GM21447 (cell line): Measurements from ENCODE around the gene DLEU7.

ENCODE experiments used
- ATAC-seq: cut with Tn5 transposase; IDR thresholded peaks from one replicate; pipeline ENCODE4 v1.9.1; 2021; ENCODE audit not compliant: unreplicated experiment

Gene DLEU7

DNA sequence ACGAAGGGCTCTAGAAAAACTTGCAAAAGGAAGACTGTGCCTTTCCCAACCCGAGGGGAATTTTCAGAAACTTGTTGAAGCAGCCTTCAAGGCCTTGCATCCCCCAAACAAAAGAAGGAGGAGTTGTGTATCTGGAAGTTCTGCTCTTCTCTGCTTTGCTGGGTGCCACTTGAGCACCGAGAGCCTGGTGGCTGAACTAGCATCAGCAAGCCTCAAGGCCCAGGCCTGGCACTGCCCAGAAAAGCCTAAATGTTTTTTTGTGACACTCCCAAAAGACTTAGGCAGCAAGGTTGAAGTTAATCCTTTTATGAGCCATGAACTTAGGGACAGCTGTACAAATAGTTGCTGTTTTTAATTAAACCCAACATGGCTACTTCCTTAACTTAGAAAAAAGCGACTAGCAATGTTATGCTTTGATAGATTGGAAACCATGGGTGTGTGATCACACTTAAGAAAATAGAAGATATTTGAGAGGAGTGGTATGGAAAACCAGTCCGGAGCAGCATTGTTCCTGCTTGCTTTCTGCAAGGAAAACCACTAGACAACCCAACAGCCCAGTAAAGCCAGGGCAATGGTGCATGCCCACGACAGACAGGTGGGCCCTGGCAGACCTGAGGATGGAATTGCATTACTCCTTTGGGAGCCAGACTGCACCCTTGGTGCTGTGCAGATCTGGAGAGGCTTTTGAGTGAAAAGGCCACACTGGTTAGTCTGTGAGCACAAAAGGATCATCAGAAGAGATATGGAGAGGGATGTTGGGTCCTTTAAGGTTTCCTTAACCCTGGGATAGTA lies 788 bp upstream of the DLEU7 start:
- no peak for ATAC-seq

DNA sequence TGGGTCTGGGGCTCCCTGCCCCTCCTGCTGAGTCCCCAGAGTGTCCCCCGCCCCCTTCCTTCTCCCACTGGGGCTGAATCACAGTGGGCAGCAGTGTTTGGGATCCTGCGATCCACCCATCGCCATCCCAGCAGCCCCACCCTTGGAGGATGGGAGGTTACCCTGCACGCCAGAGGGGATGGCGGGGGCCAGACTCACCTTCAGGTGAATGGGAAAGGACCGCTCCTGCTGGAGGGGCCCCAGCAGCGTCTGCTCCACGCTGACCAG lies 569 bp downstream of the DLEU7 start:
- ATAC-seq: no peak

DNA sequence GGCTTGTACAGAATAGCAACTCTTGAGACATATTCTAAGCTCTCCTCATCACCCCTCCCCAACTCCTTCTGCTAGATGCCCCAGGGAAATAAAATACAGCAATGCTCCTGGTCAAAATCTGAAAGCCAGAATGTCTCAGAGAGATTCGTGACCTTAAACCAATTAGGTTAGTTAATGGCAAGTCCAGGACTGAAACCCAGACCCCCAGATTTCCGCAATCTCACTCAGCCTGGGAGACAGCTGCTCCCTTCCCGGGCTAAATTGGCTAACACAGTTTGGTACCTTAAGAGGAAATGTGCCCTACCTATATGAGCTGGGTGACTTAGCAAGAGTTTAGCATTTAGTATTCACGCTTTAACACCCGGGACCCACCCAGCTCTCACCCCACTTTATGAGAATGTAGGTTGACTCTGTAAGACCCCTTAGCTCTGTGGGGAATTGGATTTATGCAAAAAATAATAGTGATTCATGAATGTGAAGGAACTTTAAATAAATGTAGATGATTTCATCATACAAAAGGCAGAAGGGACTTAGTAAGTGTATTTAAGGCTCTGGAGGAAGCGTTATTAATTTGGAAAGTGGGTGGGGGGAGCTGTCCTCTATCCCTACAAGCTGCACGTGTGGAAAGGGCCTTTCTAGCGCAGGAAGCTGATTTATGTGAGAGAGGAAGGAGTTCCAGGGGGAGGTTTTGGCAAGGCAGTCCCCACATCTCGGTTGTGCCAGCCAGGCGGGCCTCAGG lies 1.1 kb downstream of the DLEU7 start:
- ATAC-seq: no peak

DNA sequence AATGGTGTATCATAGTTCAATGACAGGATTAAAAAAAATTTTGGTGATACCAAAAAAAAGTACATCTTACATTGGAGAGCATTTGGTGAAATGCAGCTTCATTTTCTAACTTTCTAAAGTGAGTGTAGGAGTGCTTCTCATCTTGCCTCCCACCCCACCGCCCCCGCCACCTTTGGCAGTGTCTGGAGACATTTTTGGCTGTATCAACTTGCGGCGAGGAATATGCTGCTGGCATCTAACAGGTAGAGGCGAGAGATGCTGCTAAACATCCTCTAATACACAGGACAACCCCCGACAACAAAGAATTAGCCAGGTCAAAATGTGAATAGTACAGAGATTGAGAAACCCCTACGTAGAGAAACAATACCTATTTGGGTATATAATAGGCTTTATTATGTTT lies 1.7 kb downstream of the DLEU7 start:
- ATAC-seq: no peak

DNA sequence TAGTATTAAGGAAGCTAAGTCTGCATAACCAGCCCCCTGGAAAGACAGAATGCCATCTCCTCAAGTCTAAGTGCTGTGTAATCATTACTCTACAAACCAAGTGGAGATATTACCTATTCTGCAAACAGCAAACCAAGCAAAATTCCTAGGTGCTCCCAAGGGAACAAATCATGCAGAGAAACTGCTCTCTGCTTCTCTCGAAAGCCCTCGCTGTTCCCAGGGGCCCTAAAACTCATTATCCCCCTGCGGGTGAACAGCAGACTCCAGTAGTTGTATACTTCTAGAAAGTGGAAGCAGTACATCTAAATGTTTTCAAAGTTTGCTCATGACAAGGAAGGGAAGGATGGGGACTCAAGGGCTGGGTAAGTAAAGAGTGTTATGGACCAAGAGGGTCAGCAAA lies 3.2 kb downstream of the DLEU7 start:
- no peak for ATAC-seq

DNA sequence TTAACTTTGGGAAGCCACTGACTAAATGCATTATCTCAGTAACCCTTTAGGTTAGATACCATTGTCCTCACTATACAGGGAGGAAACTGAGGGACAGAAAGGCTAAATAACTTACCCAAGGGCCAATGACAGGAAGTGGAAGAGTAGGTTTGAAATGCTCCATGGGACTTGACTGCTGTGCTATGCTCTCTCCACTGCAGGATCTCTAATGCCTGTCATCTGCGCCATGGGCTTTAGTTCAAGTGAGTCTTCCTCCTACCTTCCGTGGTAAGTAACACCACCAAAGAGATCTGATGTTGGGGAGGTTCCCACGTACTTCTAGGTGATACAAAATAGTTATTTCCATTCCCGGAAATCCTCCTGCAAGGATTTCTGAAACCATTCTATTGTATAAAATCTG lies 3.7 kb downstream of the DLEU7 start:
- no peak for ATAC-seq

DNA sequence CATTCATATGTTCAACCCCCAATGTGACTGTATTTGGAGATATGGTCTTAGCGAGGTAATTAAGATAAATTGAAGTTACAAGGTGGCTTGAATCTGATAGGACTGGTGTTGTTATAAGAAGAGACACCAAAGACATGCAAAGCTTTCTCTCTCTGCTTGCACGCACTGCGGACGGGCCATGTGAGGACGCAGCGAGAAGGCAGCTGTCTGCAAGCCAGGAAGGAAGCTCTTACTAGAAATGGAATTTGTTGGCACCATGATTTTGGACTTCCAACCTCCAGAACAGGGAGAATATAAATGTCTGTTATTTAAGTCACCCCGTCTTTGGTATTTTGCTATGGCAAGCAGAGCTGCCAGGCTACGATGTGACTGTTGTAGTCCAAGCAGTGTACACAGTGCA lies 4.8 kb downstream of the DLEU7 start:
- no peak for ATAC-seq

DNA sequence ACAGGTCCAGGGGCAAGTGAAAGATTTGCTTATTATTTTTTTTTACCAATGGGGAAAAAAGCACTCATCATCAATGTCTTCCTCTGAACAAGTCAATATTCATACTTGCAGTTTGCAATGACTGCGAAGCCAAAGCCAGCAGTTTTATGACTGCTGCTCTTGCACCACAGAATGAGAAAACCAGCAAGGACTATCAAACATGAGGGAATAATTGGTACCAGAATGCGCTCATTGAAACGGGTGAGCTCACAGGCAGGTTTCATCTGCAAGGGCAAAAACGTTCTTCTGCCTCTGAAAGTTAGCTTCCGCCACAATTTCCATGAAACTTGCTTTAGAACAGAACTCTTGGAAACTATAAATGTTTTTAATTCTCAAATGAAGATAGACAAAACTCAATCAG lies 5.5 kb downstream of the DLEU7 start:
- no peak for ATAC-seq

DNA sequence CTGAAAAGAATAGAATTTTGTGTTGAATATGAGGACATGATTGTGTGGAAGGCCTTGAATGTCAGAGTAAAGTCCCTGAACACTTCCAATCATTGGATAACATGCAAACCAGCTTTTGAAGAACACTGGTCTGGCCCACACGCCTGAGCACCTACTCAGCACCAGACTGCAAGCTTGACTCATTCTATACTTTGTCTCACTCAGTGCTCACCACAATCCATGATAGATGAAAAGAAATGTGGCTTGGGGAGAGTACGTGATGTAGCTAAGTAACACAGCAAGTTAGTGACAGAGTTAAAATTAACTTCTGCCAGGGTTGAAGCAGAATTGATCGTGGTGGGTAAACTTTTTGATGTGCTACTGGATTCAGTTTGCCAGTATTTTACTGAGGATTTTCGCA lies 12.0 kb downstream of the DLEU7 start:
- ATAC-seq: no peak

DNA sequence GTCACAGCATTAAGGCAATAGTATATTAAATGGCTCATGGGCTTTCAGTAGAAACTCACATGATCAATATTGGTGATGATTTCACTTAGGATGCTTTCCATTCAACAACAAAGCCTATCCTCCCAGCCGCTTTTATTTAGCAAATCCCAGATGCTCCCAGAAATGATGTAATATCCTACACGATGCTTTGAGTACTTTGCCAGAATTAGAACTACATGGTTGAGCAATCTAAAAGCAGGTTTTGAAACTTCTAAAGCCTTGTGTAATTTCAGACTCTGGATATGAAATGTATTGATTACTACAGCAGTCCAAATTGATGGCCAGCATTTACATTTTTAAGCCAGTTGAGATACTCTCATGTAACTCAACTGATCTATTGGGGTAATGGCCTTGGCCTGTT lies 13.6 kb downstream of the DLEU7 start:
- no peak for ATAC-seq

DNA sequence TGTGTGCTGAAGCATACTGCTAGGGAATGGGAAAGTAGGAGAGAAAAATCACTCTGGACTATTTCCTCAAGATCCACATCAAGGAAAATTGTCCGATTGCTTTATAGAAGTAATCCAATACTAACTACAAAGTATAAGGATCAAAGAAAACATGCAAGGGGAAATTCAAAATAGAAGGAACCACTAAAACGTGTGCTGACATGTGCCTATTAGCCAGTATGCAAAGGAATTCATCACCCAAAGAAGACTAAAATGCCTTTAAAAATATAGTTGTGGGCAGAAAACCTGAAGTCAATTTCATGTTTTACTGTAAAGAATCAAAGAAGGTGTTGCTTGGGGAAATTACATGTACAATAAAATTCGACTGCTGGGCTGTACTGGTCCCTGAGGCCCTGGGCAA lies 14.3 kb downstream of the DLEU7 start:
- no peak for ATAC-seq

DNA sequence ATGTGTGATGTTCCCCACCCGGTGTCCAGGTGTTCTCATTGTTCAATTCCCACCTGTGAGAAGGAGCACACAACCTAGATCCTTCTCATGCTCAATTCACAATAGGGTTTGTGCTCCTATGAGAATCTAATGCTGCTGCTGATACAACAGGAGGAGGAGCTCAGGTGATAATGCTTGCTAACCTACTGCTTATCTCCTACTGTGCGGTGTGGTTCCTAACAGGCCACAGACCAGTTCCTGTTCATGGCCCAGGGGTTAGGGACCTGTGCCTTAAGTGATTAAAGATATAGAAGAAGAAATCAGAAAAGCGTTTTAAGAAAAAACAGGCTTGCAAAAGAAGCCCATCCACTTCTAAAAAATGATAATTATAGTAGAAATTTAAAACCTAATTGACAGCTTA lies 17.5 kb downstream of the DLEU7 start:
- no peak for ATAC-seq

DNA sequence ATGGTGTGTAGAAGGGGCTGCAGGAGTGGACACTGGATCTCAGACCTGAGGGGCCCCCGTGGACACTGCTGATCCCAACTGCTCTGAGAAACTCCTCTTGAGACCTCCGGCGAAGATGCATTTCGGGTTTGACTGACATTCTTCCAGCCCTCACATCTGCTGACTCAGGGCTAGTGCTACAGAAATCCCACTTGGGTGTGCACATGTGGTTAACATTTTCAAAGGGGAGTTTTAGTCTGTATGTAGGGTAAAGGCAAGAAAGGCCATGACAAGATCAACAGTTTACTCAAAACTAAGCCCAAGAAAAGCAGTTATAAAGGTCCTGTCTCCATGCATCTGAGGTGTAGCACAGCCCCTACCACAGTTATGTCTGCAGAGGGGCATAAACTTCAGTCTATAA lies 31.2 kb downstream of the DLEU7 start:
- ATAC-seq: no peak

DNA sequence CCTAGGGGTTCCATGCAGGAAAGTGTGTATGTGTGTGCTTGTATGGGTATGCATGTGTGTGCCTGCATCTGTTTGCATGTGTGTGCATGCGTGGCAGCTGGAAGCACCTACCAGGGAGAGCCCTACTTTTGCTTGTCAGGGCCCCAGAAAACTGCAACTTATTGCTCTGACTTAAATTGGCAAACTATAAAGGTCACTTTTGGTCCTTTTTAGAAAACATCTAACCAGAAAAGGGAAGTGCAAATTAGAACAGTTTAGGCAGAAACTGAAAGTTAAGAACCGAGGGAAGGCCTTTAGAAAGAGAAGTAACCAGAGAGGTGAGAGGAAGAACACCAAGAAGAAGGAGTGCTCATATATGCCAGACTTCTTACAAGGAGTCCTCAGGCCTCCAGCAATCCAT lies 32.5 kb downstream of the DLEU7 start:
- peak; percentile 98 for ATAC-seq

DNA sequence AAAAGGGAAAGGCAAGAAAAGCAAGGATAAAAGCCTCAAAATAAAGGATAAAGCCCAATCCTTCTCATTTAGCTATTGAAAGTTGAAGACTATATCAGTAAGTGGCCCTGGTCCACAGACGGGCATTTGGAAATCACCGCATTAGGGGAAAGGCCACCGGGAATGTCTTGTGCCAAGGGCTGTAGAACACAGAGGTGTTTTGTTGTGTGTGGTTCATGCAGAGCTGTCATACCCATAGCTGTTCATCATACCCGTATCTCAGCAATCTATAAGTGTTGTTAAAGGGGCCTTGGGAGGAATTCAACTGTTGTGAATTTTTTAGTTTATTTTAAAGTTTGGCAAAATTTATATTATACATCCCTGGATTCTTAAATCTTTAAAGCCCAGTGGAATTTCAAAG lies 33.0 kb downstream of the DLEU7 start:
- no peak for ATAC-seq

DNA sequence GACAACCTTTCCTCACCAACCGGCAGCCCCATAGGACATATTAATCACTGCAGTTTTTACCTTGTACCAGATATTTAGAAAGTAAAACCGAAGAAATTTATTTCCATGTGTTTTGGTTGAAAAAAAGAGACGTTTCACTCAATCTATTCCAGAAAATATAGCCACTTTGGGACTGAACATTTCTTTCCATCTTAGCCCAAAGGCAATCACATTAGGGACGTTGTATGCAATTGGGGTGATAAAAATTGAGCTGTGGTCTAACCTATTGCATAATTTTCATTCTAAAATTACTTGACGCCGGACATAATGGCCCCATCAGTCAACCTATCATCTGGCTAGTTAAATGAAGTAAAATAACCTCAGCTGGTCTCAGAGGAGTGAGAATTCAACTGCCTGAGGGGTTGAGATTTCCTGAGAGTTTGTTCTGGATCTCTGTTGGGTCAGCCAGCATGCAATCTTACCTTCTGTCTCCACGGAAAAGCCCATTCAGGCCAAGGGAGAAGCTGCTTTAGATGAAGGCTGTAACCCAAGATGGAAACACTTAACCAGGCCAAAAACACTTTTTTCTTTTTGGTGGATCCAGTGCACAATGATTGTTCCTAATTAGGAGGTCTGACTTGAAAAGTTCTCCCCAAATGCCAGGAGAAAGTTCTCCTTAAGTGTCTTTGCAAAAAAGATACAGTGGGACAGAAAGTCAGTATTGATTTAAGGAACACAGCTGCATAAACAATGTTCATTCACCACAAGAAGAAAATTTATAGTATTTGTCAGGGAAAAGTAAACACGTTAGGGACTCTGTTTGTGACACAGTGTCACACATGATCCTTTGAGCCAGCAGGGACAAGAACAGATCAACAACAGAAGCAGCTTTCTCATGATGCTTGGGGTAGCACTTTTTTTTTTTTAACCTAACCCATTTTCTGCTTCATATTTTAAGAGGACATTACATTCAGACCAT lies 34.1 kb downstream of the DLEU7 start:
- no peak for ATAC-seq

DNA sequence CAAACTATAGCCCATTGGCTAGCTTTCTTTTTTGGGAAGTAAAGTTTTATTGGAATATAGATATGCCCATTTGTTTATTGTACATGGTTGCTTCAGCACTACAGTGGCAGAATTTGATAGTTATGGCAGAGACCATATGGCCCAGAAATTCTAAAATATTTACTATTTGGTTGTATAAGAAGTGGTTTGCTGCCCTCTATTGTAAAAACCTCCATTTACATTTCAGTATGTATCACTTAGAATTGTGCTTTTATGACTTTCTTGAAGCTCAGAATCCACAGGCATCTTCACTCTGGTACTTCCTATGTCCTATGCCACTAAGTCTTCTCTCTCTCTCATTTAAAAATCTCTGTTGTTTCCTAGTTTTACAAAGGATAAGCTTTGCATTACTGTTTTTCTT lies 37.7 kb downstream of the DLEU7 start:
- ATAC-seq: no peak

DNA sequence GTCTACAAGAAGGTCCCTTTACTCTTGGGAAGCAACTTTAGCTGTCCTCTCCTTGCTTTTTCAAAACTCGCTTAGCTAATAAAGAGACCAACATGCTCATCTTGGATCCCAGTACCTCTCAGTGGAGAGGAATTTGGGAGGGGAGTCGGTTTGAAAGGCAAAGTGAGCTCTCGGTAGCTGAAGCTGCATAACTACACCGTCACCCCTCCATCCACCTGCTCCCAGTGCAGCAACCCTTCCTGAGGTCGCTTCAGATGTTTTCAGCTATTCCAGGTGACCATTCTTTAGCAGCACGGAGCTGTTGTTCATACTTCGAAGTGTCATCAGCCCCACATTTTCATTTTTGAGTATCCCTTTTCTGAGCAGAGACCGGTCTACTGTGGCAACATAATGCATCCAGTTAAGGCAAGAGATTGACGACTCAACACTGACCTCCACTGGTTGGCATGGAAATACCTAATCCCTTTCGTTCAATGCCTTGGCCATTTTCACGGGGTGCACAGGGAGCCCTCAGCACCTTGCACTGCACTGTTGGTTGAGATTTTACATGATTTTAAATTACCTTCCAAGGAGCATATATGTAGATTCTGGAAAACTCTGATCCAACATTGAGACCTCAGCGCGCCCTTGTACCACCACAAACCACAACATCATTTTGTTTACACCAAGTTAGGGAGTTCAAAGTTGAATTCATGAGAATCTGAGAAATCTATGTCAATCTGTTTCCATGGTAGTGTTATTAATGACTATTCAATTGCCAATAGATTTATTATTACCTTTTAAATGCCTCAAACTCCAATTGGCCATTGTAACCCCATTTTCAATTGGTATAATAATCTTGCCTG lies 42.2 kb downstream of the DLEU7 start:
- ATAC-seq: peak; percentile 93

DNA sequence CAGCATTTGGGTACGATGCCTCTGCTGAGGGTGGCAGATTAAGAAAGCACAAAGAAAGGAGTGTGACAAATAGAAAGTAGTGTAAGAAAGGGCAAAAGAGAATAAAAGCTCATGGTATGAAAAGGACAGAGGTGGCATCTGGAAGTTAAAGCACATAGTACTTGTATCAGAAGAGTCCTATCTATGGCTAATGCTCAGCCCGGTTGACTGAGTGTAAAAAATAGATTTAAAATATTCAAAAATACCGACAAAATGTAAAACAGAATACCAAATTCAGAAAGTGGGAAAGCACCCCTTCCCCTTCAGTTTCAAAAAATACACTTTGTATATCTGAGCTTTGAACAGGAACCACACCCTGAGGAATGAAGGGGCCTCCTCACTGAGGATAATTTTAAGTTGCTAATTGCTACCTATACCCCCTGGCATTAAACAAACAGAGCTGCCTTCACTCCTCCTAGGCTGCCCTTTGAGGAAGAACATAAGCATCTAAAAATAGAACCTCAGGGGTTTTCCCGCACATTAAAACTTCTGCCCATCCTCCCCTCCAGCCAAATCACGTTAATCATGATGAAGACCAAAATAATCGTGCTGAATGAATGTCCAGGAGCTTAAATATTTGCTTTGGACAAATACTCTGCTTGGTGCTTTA lies 43.3 kb downstream of the DLEU7 start:
- ATAC-seq: no peak

DNA sequence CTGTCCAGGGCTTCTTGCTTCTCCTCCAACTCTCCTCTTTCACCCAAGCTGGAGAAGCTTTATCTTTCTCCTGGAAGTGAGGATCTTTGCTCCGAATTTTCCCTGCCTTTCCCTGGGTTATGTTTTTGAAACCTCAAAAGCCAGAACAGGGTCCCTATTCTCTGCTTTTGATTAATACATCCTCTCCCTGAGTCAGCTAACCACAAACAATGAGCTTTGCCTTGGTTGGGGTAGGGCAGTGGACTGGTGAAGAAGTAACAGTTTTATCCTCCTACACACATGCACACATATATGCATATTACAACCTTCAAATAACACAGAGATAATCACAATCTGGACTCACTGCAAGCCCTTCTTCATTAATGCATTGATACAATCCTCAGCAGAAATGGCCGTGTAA lies 44.6 kb downstream of the DLEU7 start:
- no peak for ATAC-seq
